PFSK-1 (cell line): Measurements from ENCODE around the gene TMEM253.

Source experiments
- FOXP2 ChIP-seq: optimal IDR thresholded peaks from 2 replicates; pipeline ENCODE3; 2011; ENCODE audit warnings: borderline replicate concordance, control low read depth, inconsistent platforms; ENCODE audit not compliant: insufficient read depth; ENCODE audit errors: extremely low read length, extremely low read depth
- POLR2AphosphoS5 ChIP-seq: IDR thresholded peaks from 2 replicates; pipeline ENCODE4 v1.6.1; 2012; ENCODE audit warnings: low read depth, mild to moderate bottlenecking, control low read depth, low read length, moderate library complexity
- SIN3A ChIP-seq: IDR thresholded peaks from 2 replicates; pipeline ENCODE4 v1.6.1; 2012; ENCODE audit warnings: mild to moderate bottlenecking, low read length, moderate library complexity, borderline replicate concordance; ENCODE audit not compliant: insufficient read depth
- TAF1 ChIP-seq: IDR thresholded peaks from 2 replicates; pipeline ENCODE4 v1.6.1; 2012; ENCODE audit warnings: low read length, control low read depth, borderline replicate concordance; ENCODE audit not compliant: insufficient read depth
- TF ChIP-seq, protein P1 (sequence below), 2 experiments: IDR thresholded peaks; 2 replicates each; pipeline versions ENCODE4 v1.6.1 to v1.8.0; 2011 to 2012; ENCODE audit warnings: low read depth in 2 of 2, low read length in 2 of 2, control low read depth in 1 of 2, inconsistent platforms in 1 of 2, mild to moderate bottlenecking in 1 of 2, moderate library complexity in 1 of 2; ENCODE audit not compliant: insufficient read depth in 1 of 2

Gene TMEM253

DNA sequence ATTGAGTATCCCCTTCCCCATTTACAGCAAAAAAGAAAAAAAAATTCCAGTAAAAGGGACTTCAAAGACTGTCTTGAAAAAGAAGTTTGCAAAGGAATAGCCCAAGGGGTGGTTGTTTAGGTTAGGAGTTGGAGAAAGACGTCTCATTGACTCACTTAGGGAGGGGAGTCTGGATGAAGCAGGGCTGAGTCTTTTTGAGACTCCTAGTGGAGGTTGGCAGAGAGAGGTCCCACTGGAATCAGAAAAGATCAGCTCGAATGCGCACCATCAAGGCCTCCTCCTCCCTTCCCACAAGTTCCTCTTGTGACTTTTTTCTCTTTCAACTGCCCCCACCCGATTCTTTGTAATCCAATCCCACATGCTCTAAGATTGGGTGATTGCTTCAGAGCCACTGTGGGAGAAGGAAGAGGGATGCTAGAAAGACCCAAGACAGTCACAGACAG, 28.8 kb upstream of the TMEM253 start:
- TF ChIP-seq SIN3A (no peak), FOXP2 (no peak), TAF1 (no peak), POLR2AphosphoS5 (no peak)
- TF ChIP-seq, protein P1, sequence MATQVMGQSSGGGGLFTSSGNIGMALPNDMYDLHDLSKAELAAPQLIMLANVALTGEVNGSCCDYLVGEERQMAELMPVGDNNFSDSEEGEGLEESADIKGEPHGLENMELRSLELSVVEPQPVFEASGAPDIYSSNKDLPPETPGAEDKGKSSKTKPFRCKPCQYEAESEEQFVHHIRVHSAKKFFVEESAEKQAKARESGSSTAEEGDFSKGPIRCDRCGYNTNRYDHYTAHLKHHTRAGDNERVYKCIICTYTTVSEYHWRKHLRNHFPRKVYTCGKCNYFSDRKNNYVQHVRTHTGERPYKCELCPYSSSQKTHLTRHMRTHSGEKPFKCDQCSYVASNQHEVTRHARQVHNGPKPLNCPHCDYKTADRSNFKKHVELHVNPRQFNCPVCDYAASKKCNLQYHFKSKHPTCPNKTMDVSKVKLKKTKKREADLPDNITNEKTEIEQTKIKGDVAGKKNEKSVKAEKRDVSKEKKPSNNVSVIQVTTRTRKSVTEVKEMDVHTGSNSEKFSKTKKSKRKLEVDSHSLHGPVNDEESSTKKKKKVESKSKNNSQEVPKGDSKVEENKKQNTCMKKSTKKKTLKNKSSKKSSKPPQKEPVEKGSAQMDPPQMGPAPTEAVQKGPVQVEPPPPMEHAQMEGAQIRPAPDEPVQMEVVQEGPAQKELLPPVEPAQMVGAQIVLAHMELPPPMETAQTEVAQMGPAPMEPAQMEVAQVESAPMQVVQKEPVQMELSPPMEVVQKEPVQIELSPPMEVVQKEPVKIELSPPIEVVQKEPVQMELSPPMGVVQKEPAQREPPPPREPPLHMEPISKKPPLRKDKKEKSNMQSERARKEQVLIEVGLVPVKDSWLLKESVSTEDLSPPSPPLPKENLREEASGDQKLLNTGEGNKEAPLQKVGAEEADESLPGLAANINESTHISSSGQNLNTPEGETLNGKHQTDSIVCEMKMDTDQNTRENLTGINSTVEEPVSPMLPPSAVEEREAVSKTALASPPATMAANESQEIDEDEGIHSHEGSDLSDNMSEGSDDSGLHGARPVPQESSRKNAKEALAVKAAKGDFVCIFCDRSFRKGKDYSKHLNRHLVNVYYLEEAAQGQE (IDR thresholded peaks at IDR 0.05; ENCODE audit: insufficient read depth in 1 of 2, low read depth in 2 of 2, low read length in 2 of 2), result no peak

DNA sequence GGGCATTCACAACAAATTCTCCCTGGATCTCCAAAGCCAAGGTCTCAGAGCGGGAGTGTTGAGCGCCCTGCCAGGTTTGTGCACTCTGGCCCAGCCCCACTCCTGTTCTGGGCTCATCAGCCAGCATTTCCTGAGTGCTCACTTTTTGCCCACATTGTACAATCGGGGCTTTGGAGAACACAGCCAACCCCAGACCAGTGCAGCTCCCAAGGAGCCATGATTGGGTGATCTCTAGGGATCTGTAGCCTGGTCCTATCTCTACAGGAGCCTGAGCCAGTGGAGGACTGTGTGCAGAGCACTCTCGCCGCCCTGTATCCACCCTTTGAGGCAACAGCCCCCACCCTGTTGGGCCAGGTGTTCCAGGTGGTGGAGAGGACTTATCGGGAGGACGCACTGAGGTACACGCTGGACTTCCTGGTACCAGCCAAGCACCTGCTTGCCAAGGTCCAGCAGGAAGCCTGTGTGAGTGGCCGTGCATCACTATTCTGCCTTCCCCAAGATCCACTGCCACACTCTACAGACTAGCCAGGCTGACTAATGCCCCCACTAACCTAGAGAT, 28.0 kb upstream of the TMEM253 start:
- TF ChIP-seq POLR2AphosphoS5 (no peak), TAF1 (no peak), SIN3A (no peak), FOXP2 (no peak)
- TF ChIP-seq, protein P1 (IDR thresholded peaks at IDR 0.05; ENCODE audit: insufficient read depth in 1 of 2, low read depth in 2 of 2, low read length in 2 of 2), result no peak

DNA sequence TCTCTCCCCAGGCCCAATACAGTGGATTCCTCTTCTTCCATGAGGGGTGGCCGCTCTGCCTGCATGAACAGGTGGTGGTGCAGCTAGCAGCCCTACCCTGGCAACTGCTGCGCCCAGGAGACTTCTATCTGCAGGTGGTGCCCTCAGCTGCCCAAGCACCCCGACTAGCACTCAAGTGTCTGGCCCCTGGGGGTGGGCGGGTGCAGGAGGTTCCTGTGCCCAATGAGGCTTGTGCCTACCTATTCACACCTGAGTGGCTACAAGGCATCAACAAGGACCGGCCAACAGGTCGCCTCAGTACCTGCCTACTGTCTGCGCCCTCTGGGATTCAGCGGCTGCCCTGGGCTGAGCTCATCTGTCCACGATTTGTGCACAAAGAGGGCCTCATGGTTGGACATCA, 26.9 kb upstream of the TMEM253 start:
- TF ChIP-seq, protein P1 (IDR thresholded peaks at IDR 0.05; ENCODE audit: insufficient read depth in 1 of 2, low read depth in 2 of 2, low read length in 2 of 2), result no peak
- TF ChIP-seq SIN3A (no peak), FOXP2 (no peak), TAF1 (no peak), POLR2AphosphoS5 (no peak)

DNA sequence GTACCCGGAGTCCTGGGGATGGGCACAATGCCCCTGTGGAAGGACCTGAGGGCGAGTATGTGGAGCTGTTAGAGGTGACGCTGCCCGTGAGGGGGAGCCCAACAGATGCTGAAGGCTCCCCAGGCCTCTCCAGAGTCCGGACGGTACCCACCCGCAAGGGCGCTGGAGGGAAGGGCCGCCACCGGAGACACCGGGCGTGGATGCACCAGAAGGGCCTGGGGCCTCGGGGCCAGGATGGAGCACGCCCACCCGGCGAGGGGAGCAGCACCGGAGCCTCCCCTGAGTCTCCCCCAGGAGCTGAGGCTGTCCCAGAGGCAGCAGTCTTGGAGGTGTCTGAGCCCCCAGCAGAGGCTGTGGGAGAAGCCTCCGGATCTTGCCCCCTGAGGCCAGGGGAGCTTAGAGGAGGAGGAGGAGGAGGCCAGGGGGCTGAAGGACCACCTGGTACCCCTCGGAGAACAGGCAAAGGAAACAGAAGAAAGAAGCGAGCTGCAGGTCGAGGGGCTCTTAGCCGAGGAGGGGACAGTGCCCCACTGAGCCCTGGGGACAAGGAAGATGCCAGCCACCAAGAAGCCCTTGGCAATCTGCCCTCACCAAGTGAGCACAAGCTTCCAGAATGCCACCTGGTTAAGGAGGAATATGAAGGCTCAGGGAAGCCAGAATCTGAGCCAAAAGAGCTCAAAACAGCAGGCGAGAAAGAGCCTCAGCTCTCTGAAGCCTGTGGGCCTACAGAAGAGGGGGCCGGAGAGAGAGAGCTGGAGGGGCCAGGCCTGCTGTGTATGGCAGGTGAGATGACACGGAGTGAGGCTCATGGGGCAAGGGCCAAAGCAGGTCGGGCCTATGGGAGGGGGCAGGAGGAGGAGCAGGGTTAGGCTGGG, 26.2 kb upstream of the TMEM253 start:
- TF ChIP-seq POLR2AphosphoS5 (no peak), FOXP2 (no peak), TAF1 (no peak), SIN3A (no peak)
- TF ChIP-seq, protein P1 (IDR thresholded peaks at IDR 0.05; ENCODE audit: insufficient read depth in 1 of 2, low read depth in 2 of 2, low read length in 2 of 2), result no peak
